ENCODE data around the gene CCDC78. TPM values are rescaled to one million over a fixed set of nuclear protein-coding genes. Genes with fewer than 3 reads are reported as not detected.

The CCDC78 gene
- polyA plus RNA-seq, 1 donor (not counting 4 experiments of a cell fraction or from before 2014, with no cell fraction given) = 2.5 TPM

GRCh38 chr16:695355-696089, 30.7 kb downstream of the CCDC78 start:
- Histone ChIP-seq H3K36me3 (ENCODE audit: control insufficient read depth in 2 of 2, extremely low read depth in 1 of 2, insufficient read depth in 2 of 2, low read length in 2 of 2) (no peaks in the 10 kb centered on the region), H4K20me1 (ENCODE audit: control insufficient read depth, extremely low read depth, insufficient read depth, low read length) (no peaks in the 10 kb centered on the region), H3K4me2 (ENCODE audit: control insufficient read depth, extremely low read depth, insufficient read depth, low read depth, low read length) (peak overlapping the region; percentile 39), H3K9me1 (ENCODE audit: control insufficient read depth, extremely low read depth, insufficient read depth, low read length) (no peaks in the 10 kb centered on the region), H3K4me3 (ENCODE audit: control insufficient read depth in 2 of 3, extremely low read depth in 1 of 3, insufficient read depth in 2 of 3, low read depth in 1 of 3, low read length in 3 of 3) (peak overlapping the region in 1 of 3 experiments; percentile 41), H3K27ac (ENCODE audit: control insufficient read depth, insufficient read depth, low read length) (no peak overlapping the region), H3K9me3 (ENCODE audit: control insufficient read depth, low read depth, low read length) (no peaks in the 10 kb centered on the region), H3K4me1 (ENCODE audit: control insufficient read depth, extremely low read depth, insufficient read depth, low read length) (peaks cover 6% of the 10 kb centered on the region), H3K79me2 (ENCODE audit: control insufficient read depth, insufficient read depth, low read length) (no peaks in the 10 kb centered on the region), H3K27me3 (ENCODE audit: control insufficient read depth, extremely low read depth, insufficient read depth, low read length) (peaks cover 57% of the 10 kb centered on the region), H2AFZ (ENCODE audit: control insufficient read depth, low read length) (peak overlapping the region; percentile 16), H3K9ac (ENCODE audit: control insufficient read depth, extremely low read depth, insufficient read depth, low read length) (no peak overlapping the region)
- FAIRE-seq = peak; percentile 41
- TF ChIP-seq, protein P1, sequence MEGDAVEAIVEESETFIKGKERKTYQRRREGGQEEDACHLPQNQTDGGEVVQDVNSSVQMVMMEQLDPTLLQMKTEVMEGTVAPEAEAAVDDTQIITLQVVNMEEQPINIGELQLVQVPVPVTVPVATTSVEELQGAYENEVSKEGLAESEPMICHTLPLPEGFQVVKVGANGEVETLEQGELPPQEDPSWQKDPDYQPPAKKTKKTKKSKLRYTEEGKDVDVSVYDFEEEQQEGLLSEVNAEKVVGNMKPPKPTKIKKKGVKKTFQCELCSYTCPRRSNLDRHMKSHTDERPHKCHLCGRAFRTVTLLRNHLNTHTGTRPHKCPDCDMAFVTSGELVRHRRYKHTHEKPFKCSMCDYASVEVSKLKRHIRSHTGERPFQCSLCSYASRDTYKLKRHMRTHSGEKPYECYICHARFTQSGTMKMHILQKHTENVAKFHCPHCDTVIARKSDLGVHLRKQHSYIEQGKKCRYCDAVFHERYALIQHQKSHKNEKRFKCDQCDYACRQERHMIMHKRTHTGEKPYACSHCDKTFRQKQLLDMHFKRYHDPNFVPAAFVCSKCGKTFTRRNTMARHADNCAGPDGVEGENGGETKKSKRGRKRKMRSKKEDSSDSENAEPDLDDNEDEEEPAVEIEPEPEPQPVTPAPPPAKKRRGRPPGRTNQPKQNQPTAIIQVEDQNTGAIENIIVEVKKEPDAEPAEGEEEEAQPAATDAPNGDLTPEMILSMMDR (optimal IDR thresholded peaks at IDR 0.05 in 1 of 3, IDR thresholded peaks at IDR 0.05 in 1 of 3, conservative IDR thresholded peaks at IDR 0.05 in 1 of 3; ENCODE audit: extremely low read depth in 1 of 3, insufficient read depth in 2 of 3, low read length in 3 of 3) = no peak
- TF ChIP-seq EZH2 (IDR thresholded peaks at IDR 0.05; ENCODE audit: low read length) = peak; percentile 73
- no peak for DNase-seq (ENCODE audit: low read depth, low spot score)
- dilution Hi-C loops (cut with MboI; ENCODE audit: extremely low pct_ligation_motif_present, low sequenced_read_pairs) = no loop called here

GRCh38 chr16:694863-695354, 31.3 kb downstream of the CCDC78 start:
- no peak for TF ChIP-seq EZH2 (IDR thresholded peaks at IDR 0.05; ENCODE audit: low read length)
- TF ChIP-seq, protein P1 (optimal IDR thresholded peaks at IDR 0.05 in 1 of 3, IDR thresholded peaks at IDR 0.05 in 1 of 3, conservative IDR thresholded peaks at IDR 0.05 in 1 of 3; ENCODE audit: extremely low read depth in 1 of 3, insufficient read depth in 2 of 3, low read length in 3 of 3) = no peak
- Histone ChIP-seq H3K4me1 (ENCODE audit: control insufficient read depth, extremely low read depth, insufficient read depth, low read length) (peaks cover 6% of the 10 kb centered on the region), H3K9me1 (ENCODE audit: control insufficient read depth, extremely low read depth, insufficient read depth, low read length) (no peaks in the 10 kb centered on the region), H3K27ac (ENCODE audit: control insufficient read depth, insufficient read depth, low read length) (no peak overlapping the region), H3K36me3 (ENCODE audit: control insufficient read depth in 2 of 2, extremely low read depth in 1 of 2, insufficient read depth in 2 of 2, low read length in 2 of 2) (no peaks in the 10 kb centered on the region), H3K27me3 (ENCODE audit: control insufficient read depth, extremely low read depth, insufficient read depth, low read length) (peaks cover 51% of the 10 kb centered on the region), H2AFZ (ENCODE audit: control insufficient read depth, low read length) (no peak overlapping the region), H4K20me1 (ENCODE audit: control insufficient read depth, extremely low read depth, insufficient read depth, low read length) (no peaks in the 10 kb centered on the region), H3K9me3 (ENCODE audit: control insufficient read depth, low read depth, low read length) (no peaks in the 10 kb centered on the region), H3K4me3 (ENCODE audit: control insufficient read depth in 2 of 3, extremely low read depth in 1 of 3, insufficient read depth in 2 of 3, low read depth in 1 of 3, low read length in 3 of 3) (no peak overlapping the region), H3K9ac (ENCODE audit: control insufficient read depth, extremely low read depth, insufficient read depth, low read length) (no peak overlapping the region), H3K4me2 (ENCODE audit: control insufficient read depth, extremely low read depth, insufficient read depth, low read depth, low read length) (peak overlapping the region; percentile 27), H3K79me2 (ENCODE audit: control insufficient read depth, insufficient read depth, low read length) (no peaks in the 10 kb centered on the region)
- dilution Hi-C loops (cut with MboI; ENCODE audit: extremely low pct_ligation_motif_present, low sequenced_read_pairs) = no loop called here
- FAIRE-seq (no peak), DNase-seq (ENCODE audit: low read depth, low spot score) (no peak)
